Activated naive CD4-positive, alpha-beta T cell treated with Interleukin-2 at 50 U/mL for 16 hours (primary cell): Measurements from ENCODE around the gene PANX1.
"Not testable (repeated sequence)": the region's sequence is repeated elsewhere in the genome, so short reads cannot be mapped to it uniquely, and the experiment has no call there.

Experiments used
- DNase-seq: peaks from one replicate; pipeline ENCODE4 v3.0.0-alpha.2; 2020

Gene PANX1, protein sequence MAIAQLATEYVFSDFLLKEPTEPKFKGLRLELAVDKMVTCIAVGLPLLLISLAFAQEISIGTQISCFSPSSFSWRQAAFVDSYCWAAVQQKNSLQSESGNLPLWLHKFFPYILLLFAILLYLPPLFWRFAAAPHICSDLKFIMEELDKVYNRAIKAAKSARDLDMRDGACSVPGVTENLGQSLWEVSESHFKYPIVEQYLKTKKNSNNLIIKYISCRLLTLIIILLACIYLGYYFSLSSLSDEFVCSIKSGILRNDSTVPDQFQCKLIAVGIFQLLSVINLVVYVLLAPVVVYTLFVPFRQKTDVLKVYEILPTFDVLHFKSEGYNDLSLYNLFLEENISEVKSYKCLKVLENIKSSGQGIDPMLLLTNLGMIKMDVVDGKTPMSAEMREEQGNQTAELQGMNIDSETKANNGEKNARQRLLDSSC

DNA sequence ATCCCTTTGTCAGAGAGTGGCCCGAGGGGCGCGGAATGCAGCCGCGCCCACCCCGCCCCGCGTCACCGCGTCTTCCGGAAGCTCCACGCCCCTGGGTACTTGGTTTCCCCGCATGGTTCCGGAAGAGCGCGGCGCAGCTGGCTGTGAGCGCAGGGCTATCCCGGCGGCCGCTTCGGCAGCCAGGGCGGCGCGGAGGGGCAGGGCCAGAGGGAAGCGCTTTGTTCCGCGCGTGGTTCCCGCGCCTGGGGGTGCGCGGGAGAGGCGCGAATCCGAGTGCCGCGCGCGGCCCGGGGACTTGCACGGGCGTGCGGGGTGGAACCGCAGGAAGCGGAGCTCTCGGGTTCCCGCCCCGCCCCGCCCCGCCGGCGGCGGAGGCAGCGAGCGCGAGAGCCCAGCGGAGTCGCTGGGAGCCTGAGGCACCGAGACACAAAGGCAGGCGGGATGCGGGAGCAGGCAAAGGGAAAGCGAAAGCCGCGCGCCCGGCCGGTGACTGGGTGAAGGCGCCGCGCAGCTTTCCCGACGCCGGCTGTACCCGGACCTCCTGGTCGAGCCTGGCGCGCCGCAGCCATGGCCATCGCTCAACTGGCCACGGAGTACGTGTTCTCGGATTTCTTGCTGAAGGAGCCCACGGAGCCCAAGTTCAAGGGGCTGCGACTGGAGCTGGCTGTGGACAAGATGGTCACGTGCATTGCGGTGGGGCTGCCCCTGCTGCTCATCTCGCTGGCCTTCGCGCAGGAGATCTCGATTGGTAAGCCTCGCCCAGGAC is at the start of gene PANX1:
Gene PANX1, plus strand, starts transcription at position 96 of the 766 bp plus-strand sequence. Its CDS starts 472 bp downstream, at position 568.
- DNase-seq: peak; percentile 78

DNA sequence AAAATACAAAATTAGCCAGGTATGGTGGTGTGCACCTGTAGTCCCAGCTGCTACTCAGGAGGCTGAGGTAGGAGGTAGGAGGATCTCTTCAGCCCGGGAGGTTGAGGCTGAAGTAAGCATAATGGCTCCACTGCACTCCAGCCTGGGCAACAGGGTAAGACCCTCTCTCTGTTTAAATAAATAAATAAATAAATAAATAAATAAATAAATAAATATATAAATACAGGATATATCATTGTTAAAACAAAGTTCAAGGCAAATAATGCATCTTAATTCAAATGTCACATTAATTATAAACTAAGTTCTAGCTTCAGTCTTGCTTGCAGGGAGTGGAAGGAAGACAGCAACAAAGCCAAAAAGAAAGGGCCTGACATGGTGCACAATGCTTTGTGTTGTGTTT is 44.5 kb upstream of the PANX1 start:
- no peak for DNase-seq

DNA sequence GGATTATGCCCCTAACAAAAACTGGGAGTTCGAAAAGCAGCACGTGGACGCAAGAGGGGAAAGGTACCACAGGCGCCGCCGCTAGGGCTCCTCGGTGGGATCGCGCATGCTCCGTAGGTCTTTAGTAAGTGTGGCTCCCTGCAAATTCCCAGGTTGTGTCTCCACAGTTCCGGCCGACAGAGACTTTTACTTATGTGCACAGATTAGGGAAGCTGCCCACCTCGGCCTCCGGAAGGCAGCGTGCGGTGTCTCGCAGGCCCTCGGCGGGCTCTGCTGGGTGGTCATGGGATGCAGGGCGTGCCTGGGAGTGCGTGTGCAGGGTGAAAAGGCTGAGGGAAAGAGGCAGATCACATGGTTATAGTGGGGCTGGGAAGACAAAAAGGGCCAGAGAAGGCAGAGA is 39.7 kb upstream of the PANX1 start:
- DNase-seq: no peak

DNA sequence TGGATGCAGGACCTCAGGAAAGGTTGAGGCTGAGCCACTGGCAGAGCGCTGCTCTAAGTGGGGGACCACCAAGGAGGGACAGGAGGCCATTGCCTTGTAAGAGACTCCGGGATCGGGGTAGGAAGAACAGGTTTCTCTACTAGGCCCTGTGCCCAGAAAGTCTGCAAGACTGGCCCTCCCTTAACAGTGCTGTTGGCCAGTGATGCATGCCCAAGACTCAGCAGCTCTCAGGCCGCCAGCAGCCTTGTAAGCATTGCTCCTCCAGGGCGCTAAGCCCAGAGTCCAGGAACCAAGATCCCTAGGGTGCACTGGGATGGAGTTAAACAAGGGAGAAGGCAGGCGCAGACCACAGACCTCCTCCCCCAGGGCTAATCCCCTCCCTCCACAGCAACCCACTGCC is 39.3 kb upstream of the PANX1 start:
- DNase-seq: no peak

DNA sequence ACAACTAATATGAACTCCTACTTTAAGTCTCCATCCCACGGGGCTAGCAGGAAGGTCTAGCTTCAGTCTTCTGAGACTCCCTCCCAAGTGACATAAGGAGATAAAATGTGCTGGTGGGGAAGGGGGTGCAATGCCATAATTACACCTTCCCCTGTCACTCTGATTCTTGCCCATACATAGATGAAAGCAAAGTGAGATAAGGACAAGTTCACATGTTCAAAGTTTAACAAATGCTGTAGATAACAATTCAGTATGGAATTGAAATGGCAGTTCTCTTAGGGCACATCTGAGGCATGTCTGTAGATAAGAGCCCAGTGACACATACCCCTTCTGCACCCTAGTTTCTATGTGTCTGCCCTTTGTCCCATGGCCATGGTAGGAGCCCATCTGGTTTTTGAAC is 38.2 kb upstream of the PANX1 start:
- DNase-seq: no peak

DNA sequence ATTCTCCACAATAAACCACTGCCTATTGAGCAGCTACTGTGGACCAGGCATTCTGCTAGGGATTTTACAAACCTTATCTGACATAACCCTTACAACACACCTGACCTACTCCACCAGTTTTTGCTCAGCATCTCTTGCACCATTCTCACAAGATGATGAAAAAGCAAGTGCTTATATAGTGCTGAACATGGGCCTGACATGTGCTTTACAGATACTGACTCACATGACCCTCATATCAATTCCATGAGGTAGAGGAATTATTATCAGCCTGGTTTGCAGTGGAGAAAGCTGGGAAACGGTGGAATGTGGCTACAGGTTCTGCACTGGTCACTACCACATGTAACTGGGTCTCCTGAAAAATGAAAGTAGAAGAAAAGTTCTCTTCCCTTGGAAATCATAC is 37.5 kb upstream of the PANX1 start:
- no peak for DNase-seq

DNA sequence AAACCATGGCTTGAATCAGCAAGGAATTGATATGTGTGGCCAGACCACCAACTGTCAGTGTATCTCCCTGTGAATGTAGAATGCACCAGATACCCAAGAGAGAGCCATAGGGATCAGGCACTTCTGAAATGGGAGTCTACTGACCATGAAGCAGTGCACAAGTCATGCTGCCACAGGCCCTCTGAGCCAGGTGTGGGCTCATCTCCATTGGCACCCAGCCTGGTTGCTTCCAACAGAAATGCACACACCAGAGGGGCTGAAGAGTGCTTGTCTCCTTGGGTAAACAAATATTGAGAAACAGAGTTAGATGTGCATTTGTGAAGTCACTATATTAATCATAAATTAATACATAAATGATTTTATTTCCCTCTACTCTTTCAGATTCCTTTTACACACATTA is 28.4 kb upstream of the PANX1 start:
- no peak for DNase-seq

DNA sequence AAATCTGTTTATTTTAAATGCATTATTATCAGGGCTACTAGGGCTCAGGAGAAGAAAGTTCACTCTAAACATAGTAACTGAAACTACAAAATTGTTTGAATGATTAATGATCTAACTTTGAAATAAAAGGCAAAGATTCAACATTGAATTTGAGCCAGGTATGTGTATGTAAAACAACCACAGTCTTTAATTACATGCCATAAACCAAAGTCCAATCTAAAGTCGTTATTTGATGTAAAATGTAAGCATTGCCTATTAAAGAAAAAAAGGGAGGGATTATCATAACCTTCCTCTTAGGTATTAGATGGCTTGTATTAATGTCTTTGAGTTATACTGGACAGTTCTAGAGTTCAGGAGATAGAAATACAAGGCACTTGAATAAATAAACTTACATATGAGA is 25.2 kb upstream of the PANX1 start:
- no peak for DNase-seq

DNA sequence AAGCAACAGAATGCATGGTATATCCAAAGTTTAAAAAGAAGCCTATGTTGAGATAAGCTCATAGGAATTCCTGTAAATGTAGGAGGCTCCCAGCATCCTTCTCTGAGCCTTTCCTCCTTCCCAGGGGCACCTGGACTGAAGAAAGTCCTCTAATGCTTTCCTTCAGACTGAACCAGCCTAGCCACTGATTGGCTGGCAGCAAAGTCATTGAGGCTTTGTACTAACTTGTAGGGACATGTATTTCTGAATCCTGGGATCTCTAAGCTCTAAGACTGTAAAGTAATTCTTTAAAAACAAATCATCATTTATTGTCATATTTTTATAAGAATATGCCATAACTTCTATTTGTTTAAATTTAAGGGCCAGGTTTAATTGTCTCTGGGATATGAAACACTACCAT is 23.9 kb upstream of the PANX1 start:
- no peak for DNase-seq

DNA sequence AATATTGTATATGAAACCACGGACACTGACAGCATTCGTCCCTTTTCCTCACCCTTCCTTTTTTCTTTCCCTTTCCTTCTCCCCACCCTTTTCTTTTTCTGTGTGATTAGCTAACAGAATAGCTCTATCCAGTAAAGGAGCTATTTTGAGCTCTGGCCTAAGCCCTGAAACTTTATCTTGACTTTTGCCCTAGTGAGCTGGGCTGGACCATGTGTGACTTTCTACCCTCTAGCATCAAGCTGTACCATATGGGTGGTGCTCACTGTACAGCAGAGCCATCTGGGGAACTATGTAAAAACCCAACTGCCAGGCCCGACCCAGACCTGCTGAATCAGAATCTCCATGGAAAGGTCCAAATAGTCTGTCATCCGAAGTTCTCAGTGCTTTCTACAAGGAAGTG is 21.9 kb upstream of the PANX1 start:
- no peak for DNase-seq

DNA sequence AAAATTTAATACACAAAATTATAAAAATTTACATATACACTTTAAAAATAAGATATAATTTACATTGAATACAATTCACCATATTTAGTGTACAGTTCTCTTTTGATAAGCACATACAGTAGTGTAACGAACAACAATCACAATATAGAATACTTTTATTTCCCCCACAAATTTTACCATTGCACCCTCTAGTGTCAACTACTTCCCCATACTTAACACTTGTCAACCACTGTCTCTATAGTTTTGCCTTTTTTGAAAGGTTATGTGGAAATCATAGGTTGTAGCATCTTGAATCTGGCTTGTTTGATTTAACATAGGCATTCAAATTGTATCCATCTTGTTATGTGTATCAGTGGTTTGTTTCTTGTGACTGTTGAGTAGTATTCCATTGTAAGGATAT is 21.3 kb upstream of the PANX1 start:
- no peak for DNase-seq

DNA sequence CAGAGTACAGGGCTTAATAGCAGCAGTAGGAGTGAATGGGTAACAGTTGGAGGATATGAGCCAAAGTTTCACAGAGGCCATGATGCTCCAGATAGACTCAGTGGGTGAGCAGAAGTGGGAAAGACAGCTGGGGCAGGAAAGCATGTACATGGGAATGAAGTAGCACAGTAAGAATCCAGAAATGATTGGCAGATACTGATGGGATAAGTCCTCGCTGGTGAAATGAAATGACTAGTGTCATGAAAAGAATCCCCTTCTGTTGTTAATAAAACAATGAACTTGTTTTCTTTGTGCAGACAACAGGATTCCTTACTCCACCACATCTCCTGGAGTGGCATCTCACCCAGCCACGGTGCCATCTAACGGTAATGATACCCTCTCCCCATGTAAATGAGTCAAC is 17.4 kb upstream of the PANX1 start:
- DNase-seq: no peak

DNA sequence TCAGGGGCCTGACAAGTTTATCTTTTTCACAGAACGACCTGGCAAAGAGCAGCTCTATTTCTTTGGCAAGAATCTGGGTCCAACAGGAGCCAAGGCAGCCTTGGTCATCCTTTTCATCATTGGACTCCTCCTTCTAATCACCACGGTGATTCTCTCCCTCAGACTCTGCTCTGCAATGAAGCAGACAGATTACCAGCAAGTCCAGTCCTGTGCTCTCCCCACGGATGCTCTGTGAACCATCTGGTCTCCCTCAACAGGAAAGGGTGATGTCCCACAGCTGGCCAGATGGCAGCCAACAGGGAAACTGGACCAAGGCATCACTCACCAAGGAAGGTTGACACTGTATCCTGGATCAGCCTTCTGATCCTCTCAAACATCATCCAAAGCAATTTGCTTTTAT is 17.0 kb upstream of the PANX1 start:
- no peak for DNase-seq

DNA sequence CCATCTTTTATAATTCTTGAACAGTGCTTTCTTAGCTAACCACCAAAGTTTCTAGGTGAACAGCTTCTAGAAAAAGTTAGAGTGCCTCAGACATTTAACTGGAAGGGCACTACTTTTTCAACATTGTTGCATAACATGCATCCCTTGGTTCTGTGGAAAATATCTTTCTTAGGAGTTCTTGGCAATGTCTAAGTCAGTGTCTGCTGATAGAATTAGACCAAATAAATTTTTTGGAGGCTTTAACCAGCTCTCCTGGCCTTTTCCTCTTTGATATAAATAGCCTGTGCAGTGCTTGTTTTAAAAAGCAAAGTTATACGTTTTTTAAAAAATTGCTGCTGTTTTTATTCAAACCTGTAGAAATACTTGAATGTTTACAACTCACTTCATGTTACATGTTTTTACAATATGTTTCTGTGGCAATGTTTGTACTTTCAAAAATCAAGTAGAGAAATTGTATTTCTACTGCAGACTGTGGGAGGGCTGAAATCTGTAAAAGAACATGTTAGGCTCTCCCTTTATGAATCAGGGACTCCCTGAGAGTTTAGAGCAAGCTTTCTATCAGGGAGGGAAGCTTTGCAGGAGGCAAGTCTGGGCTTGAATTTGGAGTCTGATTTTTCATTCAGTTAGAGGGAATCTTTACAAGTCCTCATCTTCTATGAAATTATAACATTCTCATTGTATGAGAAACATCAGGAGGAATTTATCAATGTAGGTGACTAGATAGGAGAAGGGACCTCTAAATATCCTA is 16.3 kb upstream of the PANX1 start:
- no peak for DNase-seq

DNA sequence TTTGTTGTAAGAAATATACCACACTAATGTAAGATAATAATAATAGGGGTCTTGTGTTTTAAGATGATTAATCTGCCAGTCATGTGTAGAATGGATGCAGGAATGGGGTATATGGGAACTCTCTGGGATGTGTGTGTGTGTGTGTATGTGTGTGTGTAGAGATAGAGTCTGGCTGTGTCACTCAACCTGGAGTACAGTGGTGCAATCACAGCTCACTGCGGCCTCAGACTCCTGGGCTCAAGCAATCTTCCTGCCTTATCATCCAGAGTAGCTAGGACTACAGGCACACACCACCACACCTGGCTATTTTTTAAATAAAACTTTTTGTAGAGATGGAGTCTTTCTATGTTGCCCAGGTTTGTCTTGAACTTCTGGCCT is 11.5 kb upstream of the PANX1 start:
- no peak for DNase-seq

DNA sequence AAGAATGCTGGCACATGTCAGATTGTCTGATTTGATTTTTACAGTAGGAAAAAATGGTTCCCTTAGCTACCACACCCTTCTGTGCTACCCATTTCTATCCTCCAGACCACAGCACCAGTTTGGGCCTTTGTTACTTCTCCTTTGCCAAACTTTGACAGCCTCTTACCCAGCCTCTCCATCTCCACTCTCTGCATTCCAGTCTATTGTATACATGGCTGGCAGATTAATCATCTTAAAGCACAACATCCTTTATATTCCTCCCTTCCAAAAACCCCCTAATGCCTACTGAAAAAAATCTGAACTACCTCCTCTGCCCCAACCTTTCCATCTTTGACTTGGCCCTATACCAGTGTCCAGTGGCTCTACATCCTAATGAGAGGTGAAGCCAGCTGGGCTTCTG is 10.8 kb upstream of the PANX1 start:
- DNase-seq: no peak

DNA sequence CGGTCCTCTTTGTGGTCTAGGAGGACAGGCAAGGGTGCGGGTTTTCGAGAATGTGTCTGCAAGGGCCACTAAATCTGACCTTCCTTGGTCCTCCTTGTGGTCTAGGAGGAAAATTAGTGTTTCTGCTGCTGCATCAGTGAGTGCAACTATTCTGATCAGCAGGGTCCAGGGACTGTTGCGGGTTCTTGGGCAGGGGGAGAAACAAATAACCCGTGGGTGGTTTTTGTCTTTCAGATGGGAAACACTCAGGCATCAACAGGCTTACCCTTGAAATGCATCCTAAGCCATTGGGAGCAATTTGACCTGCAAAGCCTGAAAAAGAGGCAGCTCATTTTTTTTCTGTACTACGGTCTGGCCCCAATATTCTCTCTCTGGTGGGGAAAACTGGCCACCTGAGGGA is 9.0 kb upstream of the PANX1 start:
- not testable (repeated sequence) for DNase-seq

DNA sequence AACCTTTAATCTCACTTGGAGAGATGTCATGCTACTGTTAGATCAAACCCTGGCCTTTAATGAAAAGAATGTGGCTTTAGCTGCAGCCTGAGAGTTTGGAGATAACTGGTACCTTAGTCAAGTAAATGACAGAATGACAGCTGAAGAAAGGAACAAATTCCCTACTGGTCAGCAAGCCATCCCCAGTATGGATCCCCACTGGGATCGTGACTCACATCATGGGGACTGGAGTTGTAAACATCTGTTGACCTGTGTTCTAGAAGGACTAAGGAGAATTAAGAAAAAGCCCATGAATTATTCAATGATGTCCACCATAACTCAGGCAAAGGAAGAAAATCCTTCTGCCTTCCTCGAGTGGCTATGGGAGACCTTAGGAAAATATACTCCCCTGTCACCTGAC is 8.1 kb upstream of the PANX1 start:
- DNase-seq: not testable (repeated sequence)

DNA sequence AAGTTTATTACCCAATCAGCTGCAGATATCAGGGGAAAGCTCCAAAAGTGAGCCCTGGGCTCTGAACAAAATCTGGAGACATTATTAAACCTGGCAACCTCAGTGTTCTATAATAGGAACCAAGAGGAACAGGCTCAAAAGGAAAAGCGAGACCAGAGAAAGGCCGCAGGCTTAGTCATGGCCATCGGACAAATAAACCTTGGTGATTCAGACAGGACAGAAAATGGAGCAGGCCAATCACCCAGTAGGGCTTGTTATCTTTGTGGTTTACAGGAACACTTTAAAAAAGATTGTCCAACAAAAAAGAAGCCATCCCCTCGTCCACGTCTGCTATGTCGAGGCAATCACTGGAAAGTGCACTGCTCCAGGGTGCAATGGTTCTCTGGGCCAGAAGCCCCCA is 7.7 kb upstream of the PANX1 start:
- DNase-seq: no peak

DNA sequence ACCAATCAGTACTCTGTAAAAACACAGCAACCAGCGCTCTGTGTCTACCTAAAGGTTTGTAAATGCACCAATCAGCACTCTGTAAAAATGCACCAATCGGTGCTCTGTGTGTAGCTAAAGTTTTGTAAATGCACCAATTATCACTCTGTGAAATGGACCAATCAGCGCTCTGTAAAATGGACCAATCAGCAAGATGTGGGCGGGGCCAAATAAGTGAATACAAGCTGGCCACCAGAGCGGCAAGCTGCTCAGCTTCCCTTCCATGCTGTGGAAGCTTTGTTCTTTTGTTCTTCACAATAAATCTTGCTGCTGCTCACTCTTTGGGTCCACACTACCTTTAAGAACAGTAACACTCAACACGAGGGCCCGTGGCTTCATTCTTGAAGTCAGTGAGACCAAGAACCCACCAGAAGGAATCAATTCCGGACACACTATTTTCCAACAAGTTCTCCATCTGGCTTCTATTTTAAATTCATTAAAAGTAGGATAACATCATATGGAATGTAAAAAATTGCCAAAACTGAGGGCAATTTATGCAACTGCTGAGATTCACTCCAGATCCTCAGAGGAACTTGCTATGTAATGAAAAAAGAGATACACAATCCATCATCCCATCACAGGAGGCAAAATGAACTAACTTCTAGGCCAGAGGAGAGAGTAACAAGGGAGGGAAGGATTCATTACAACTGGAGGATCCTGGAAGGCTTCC is 3.1 kb upstream of the PANX1 start:
- DNase-seq: no peak

DNA sequence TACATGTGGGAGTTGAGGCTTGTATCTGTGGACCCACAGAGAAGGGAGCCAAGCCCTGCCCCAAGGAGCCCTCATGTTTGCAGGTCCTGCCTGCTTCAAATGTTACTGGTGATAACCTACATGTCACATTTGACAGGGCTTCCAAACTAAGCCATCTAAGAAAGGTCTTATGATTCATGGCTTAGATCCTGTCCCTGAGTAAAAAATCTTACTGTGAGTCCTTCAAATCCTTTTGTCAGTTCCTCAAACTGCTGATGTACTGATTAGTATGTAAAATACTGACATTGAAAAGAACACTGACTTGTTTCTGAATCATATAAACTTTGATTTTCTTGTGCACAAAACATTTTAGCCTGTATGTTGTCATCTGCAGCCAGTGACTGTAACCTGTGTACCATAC is 1.0 kb upstream of the PANX1 start:
- no peak for DNase-seq

DNA sequence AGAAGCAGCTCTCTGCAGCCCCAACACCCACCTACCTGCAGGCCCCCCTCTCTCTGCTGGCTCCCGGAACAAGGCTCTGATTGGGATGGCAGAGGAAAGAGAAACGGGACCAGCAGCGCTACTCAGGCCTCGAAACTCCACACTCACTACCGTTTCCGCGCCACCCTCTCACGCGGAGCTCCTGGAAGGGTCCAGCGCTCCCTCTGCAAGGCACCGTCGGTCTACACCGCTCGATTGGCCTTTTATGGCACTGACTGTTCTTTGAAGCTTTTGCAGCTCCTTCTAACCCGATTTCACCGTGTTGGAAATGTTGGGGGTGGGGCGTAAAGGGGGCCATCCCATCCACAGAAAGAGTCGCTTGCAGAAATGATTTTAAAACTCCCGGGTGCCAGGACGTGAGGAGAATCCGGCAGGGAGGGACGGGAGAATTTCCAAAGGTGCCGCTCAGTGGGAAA is 323 bp upstream of the PANX1 start:
- no peak for DNase-seq
